Loucy (cell line): ENCODE measurements around the gene TMEM86B.

Experiments
- H2AFZ ChIP-seq: fragments of 200-600 bp; sonication (generic); 2 replicates; pipeline ENCODE4 v1.6.0; 2016; ENCODE audit warnings: antibody characterized with exemption, mild to moderate bottlenecking, low read length, moderate library complexity
- H3F3A ChIP-seq: fragments of 200-600 bp; 2 replicates; pipeline ENCODE4 v1.6.0; 2016; ENCODE audit warnings: antibody characterized with exemption, low read depth, mild to moderate bottlenecking
- H3K27me3 ChIP-seq: fragments of 200-600 bp; sonication (generic); 2 replicates; pipeline ENCODE4 v1.6.1; 2014; ENCODE audit warnings: low read length, mild to moderate bottlenecking; ENCODE audit not compliant: insufficient read depth, poor library complexity, severe bottlenecking
- H3K36me3 ChIP-seq: fragments of 200-600 bp; sonication (generic); 2 replicates; pipeline ENCODE4 v1.6.1; 2016; ENCODE audit warnings: low read length; ENCODE audit not compliant: insufficient read depth
- H3K4me1 ChIP-seq: fragments of 200-600 bp; sonication (generic); 2 replicates; pipeline ENCODE4 v1.5.1; 2014; ENCODE audit warnings: low read length, mild to moderate bottlenecking; ENCODE audit not compliant: insufficient read depth, poor library complexity, severe bottlenecking
- H3K4me2 ChIP-seq: fragments of 200-600 bp; sonication (generic); 2 replicates; pipeline ENCODE4 v1.6.0; 2014; ENCODE audit warnings: antibody characterized with exemption, low read length, low read depth, mild to moderate bottlenecking; ENCODE audit not compliant: poor library complexity, severe bottlenecking
- H3K4me3 ChIP-seq: fragments of 200-600 bp; sonication (generic); 2 replicates; pipeline ENCODE4 v1.5.1; 2014; ENCODE audit warnings: low read length, mild to moderate bottlenecking, mixed read lengths; ENCODE audit not compliant: poor library complexity, severe bottlenecking
- H3K79me2 ChIP-seq: fragments of 200-600 bp; sonication (generic); 2 replicates; pipeline ENCODE4 v1.6.1; 2014; ENCODE audit warnings: low read length; ENCODE audit not compliant: insufficient read depth
- H3K9ac ChIP-seq: fragments of 200-600 bp; sonication (generic); 2 replicates; pipeline ENCODE4 v1.6.0; 2014; ENCODE audit warnings: mild to moderate bottlenecking, low read depth, low read length, moderate library complexity; ENCODE audit not compliant: poor library complexity, severe bottlenecking
- H3K9me2 ChIP-seq: fragments of 200-600 bp; sonication (generic); replicated peaks from 2 replicates; pipeline ENCODE4 v1.6.1; 2016; ENCODE audit warnings: low read depth, low read length, mixed read lengths
- H3K9me3 ChIP-seq: fragments of 200-600 bp; sonication (generic); 2 replicates; pipeline ENCODE4 v1.6.1; 2014; ENCODE audit warnings: mild to moderate bottlenecking, antibody characterized with exemption, low read length, low read depth; ENCODE audit not compliant: insufficient read depth
- H4K20me1 ChIP-seq: fragments of 200-600 bp; sonication (generic); 2 replicates; pipeline ENCODE4 v1.6.0; 2014; ENCODE audit warnings: antibody characterized with exemption, low read length, mild to moderate bottlenecking; ENCODE audit not compliant: insufficient read depth, poor library complexity, severe bottlenecking
- CTCF ChIP-seq: fragments of 200-600 bp; sonication (generic); conservative IDR thresholded peaks from 2 replicates; pipeline ENCODE4 v1.5.1; 2014; ENCODE audit warnings: mild to moderate bottlenecking, antibody characterized with exemption, low read length
- EZH2phosphoT487 ChIP-seq: fragments of 200-600 bp; IDR thresholded peaks from 2 replicates; pipeline ENCODE4 v1.6.1; 2018; ENCODE audit warnings: antibody characterized with exemption, mild to moderate bottlenecking, moderate library complexity, borderline replicate concordance

Gene TMEM86B

GRCh38 chr19:55231391-55232285 is 3.1 kb upstream of the TMEM86B start:
- peaks cover 29% of the 10 kb centered on the region for H3K79me2 ChIP-seq
- peaks cover 96% of the 10 kb centered on the region for H3K36me3 ChIP-seq
- no peak overlapping the region for H3K9ac ChIP-seq
- peaks cover 88% of the 10 kb centered on the region for H4K20me1 ChIP-seq
- H2AFZ ChIP-seq, result no peak overlapping the region
- H3F3A ChIP-seq, result no peaks in the 10 kb centered on the region
- H3K4me2 ChIP-seq, result no peak overlapping the region
- H3K9me2 ChIP-seq, result no peaks in the 10 kb centered on the region
- H3K27me3 ChIP-seq, result no peaks in the 10 kb centered on the region
- no peaks in the 10 kb centered on the region for H3K9me3 ChIP-seq
- TF ChIP-seq CTCF (no peak), EZH2phosphoT487 (no peak)
- H3K4me3 ChIP-seq, result no peak overlapping the region
- H3K4me1 ChIP-seq, result no peaks in the 10 kb centered on the region

GRCh38 chr19:55230780-55231179 is 2.2 kb upstream of the TMEM86B start:
- Histone ChIP-seq H3K4me2 (no peak overlapping the region), H3K4me3 (no peak overlapping the region), H3F3A (no peaks in the 10 kb centered on the region), H3K79me2 (peaks cover 27% of the 10 kb centered on the region), H3K9ac (no peak overlapping the region), H3K4me1 (no peaks in the 10 kb centered on the region), H4K20me1 (peaks cover 88% of the 10 kb centered on the region), H2AFZ (no peak overlapping the region), H3K9me3 (no peaks in the 10 kb centered on the region), H3K9me2 (no peaks in the 10 kb centered on the region), H3K27me3 (no peaks in the 10 kb centered on the region), H3K36me3 (peaks cover 96% of the 10 kb centered on the region)
- no peak for TF ChIP-seq EZH2phosphoT487
- no peak for TF ChIP-seq CTCF

- peaks cover 98% of the 10 kb centered on the region for H3K36me3 ChIP-seq
- no peaks in the 10 kb centered on the region for H3K9me2 ChIP-seq
- no peak for TF ChIP-seq CTCF
- no peak for TF ChIP-seq EZH2phosphoT487
- no peaks in the 10 kb centered on the region for H3K4me1 ChIP-seq
- no peaks in the 10 kb centered on the region for H3K9me3 ChIP-seq
- no peaks in the 10 kb centered on the region for H3F3A ChIP-seq
- H3K27me3 ChIP-seq, result no peaks in the 10 kb centered on the region
- H3K4me2 ChIP-seq, result no peak overlapping the region
- peaks cover 91% of the 10 kb centered on the region for H4K20me1 ChIP-seq
- no peak overlapping the region for H2AFZ ChIP-seq
- H3K79me2 ChIP-seq, result peaks cover 27% of the 10 kb centered on the region
- H3K4me3 ChIP-seq, result no peak overlapping the region
- H3K9ac ChIP-seq, result no peak overlapping the region
Measured at GRCh38 chr19:55230329-55230728, 1.8 kb upstream of the TMEM86B start.
